Measurements from ENCODE around the gene ZNRF3. TPM values are rescaled to one million over a fixed set of nuclear protein-coding genes. Genes with fewer than 3 reads are reported as not detected.

The ZNRF3 gene
- total RNA-seq, 1 donor from 2014 or later, result 7.9 TPM

DNA sequence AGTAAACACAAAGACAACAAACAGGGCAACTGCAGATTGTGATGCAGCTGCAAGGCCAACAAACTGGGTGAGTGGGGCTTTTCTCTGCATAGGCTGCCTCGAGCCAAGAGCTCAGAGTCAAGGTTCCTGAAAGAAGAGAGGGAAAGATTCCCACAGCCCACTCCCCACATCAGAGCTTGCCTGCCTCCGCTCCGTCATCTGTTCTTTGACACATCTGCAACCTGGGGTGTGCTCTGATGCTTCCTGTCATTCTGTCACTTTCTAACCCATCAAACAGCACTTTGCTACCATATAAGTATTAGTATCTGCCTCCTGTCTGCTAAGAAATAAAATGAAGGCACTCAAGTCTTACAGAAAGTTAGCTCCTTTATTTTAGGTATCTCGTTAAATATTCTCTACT is 131.4 kb downstream of the ZNRF3 start:
- TF ChIP-seq POLR2AphosphoS5 (IDR thresholded peaks at IDR 0.05; ENCODE audit: insufficient read depth in 1 of 2, low read depth in 1 of 2) (no peak), POLR2A (IDR thresholded peaks at IDR 0.05) (no peak)
- TF ChIP-seq, protein P1, sequence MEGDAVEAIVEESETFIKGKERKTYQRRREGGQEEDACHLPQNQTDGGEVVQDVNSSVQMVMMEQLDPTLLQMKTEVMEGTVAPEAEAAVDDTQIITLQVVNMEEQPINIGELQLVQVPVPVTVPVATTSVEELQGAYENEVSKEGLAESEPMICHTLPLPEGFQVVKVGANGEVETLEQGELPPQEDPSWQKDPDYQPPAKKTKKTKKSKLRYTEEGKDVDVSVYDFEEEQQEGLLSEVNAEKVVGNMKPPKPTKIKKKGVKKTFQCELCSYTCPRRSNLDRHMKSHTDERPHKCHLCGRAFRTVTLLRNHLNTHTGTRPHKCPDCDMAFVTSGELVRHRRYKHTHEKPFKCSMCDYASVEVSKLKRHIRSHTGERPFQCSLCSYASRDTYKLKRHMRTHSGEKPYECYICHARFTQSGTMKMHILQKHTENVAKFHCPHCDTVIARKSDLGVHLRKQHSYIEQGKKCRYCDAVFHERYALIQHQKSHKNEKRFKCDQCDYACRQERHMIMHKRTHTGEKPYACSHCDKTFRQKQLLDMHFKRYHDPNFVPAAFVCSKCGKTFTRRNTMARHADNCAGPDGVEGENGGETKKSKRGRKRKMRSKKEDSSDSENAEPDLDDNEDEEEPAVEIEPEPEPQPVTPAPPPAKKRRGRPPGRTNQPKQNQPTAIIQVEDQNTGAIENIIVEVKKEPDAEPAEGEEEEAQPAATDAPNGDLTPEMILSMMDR (IDR thresholded peaks at IDR 0.05), result no peak
- Histone ChIP-seq H3K4me3 (no peak overlapping the region), H3K36me3 (peaks cover 0 to 2% of the 10 kb centered on the region in 2 donors), H3K4me1 (no peaks in the 10 kb centered on the region), H3K27me3 (no peaks in the 10 kb centered on the region), H3K9me3 (no peaks in the 10 kb centered on the region), H3K27ac (no peak overlapping the region)
- DNase-seq (ENCODE audit: extremely low spot score in 2 of 2), result no peak
- intact Hi-C loops (cut with DNase I), result no loop called here

DNA sequence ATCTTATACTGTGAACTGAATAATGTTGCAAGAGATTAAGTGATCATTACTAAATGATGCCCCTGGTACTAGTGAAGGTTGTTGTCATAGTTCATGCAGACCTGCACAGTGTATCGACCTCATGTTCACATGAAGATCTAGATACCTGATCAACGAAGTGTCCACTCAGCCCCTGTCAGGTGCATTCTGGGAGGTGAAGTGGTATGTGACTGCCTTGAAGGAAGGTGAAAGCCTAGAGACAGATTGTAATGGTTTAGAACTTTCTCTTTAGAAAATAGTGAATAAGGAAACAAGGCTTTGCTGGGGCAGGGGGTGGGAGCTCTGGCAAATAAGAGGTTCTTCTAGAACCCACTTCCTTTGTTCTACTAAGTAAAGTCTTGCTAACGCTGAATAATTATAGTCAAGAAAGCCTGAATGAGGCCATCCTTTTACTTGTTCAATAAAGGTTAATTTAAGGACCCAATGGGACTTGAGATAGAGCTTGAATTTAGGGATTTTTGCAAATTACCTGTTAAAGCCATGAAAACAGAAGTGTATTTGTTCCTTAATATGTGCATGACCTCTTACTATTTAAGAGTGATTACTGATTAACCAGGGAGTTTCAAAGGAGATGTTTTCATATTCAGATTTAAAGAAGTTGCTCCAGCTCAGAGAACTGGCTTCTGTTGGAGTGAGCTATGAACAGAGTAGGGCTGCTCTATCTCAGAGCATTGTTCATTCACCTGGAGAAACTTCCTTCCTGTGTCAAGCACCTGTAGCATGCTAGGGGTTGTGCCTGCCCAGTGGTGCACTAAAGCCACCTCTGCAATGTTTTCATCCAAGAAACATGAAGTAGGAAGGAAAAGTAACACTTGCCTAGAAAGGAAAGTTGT is 132.9 kb downstream of the ZNRF3 start:
- Histone ChIP-seq H3K27me3 (no peaks in the 10 kb centered on the region), H3K27ac (no peak overlapping the region), H3K9me3 (no peaks in the 10 kb centered on the region), H3K4me1 (no peaks in the 10 kb centered on the region), H3K36me3 (peaks cover 0 to 2% of the 10 kb centered on the region in 2 donors), H3K4me3 (no peak overlapping the region)
- no peak for DNase-seq (ENCODE audit: extremely low spot score in 2 of 2)
- intact Hi-C loops (cut with DNase I), result no loop called here
- TF ChIP-seq POLR2A (IDR thresholded peaks at IDR 0.05) (no peak), POLR2AphosphoS5 (IDR thresholded peaks at IDR 0.05; ENCODE audit: insufficient read depth in 1 of 2, low read depth in 1 of 2) (no peak)
- TF ChIP-seq, protein P1 (IDR thresholded peaks at IDR 0.05), result no peak

DNA sequence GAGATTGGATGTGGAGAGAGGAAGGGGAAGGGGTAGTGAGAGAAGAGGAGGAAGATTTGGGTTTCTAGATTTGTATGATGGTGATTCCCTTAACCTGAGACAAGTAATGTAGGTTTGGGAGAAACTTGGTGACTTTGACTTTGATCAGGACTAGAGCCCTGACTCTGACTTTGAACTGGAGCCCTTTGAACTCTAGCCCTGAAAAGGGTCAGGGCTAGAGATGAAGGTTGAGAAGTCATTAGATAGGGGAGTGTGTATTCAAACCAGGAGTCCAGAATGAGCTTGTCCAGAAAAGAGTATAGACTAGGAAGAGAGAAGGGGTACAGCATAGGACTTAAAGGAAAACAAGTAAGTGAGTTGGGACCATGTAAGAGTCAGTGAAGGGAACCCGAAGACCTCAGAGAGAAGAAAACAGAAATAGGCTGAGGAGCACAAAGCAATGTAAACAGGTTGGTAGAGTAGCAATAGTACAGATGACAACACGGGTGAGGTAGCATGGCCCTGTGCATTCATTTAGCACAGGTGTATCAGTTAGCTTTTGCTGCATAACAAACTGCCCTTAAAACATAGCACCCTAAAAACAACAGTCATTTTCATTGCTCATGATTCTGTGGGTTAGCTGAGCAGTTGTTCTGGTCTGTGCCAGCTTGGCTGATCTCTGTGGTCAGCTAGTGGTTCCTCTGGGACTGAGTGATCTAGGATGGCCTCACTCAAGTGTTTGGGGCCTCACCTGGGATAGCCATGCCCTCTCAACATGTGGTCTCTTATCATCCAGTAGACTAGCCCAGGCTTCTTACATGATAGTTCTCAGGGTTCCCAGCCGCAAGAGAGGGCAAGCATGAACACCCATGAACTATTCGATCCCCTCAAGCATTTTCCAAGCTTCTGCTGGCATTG is 135.2 kb downstream of the ZNRF3 start:
- no peak for DNase-seq (ENCODE audit: extremely low spot score in 2 of 2)
- intact Hi-C loops (cut with DNase I), result no loop called here

DNA sequence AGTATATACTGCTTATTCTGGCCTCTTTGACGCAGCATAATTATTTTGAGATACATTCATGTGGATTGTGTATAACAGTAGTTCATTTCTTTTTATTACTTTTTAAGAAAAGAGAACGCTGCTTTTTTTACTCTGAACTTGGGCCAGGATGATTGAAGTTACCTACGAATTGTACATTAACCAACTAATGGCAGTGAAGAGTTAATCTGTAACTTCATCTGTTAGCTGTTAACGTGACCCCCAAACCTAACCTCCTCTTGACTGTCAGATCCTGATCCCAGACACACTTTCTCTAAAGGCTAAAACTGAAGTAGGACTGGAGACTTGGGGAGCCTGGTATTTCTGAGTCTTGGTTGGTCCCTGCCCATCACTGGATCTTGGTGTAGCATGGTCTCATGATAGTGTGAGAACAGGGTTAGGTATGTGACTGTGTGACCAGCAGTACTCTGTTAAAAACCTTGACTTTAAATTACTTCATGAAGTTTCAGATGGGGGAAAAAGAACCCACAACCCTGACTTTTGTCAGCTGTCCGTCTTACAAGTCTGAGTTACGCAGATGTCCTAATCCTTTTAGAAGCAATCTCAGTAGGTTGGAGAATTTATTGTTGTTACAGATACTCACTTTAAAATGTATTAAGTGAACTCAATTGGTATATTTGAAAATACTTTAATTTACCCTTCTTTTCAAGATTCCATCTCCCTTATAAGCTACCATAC is 138.9 kb downstream of the ZNRF3 start:
- Histone ChIP-seq H3K27me3 (no peaks in the 10 kb centered on the region), H3K27ac (no peak overlapping the region), H3K4me3 (no peak overlapping the region), H3K36me3 (peaks cover 0 to 2% of the 10 kb centered on the region in 2 donors), H3K9me3 (no peaks in the 10 kb centered on the region), H3K4me1 (peaks cover 10% of the 10 kb centered on the region)
- intact Hi-C loops (cut with DNase I), result no loop called here
- TF ChIP-seq POLR2AphosphoS5 (IDR thresholded peaks at IDR 0.05; ENCODE audit: insufficient read depth in 1 of 2, low read depth in 1 of 2), result no peak
- TF ChIP-seq, protein P1 (IDR thresholded peaks at IDR 0.05), result no peak
- no peak for TF ChIP-seq POLR2A (IDR thresholded peaks at IDR 0.05)
- no peak for DNase-seq (ENCODE audit: extremely low spot score in 2 of 2)

More for the DNA sequence above, 135.2 kb downstream of the ZNRF3 start:
- Histone ChIP-seq H3K4me3 (no peak overlapping the region), H3K27ac (no peak overlapping the region), H3K36me3 (peaks cover 0 to 2% of the 10 kb centered on the region in 2 donors), H3K27me3 (no peaks in the 10 kb centered on the region), H3K9me3 (no peaks in the 10 kb centered on the region), H3K4me1 (peaks cover 8% of the 10 kb centered on the region)
- TF ChIP-seq POLR2AphosphoS5 (IDR thresholded peaks at IDR 0.05; ENCODE audit: insufficient read depth in 1 of 2, low read depth in 1 of 2), result no peak
- TF ChIP-seq POLR2A (IDR thresholded peaks at IDR 0.05), result no peak
- TF ChIP-seq, protein P1 (IDR thresholded peaks at IDR 0.05), result no peak
